SU-DHL-6 (cell line): ENCODE measurements around the gene BCO1.

ENCODE experiments used
- H2AFZ ChIP-seq: fragments of 200-600 bp; sonication (generic); 2 replicates; pipeline ENCODE4 v1.6.1; 2014; ENCODE audit warnings: low read depth, mild to moderate bottlenecking, moderate library complexity, mixed read lengths, antibody characterized with exemption, low read length; ENCODE audit not compliant: severe bottlenecking
- H3F3A ChIP-seq: fragments of 200-600 bp; shearing (Covaris generic); 2 replicates; pipeline ENCODE4 v1.6.0; 2016; ENCODE audit warnings: antibody characterized with exemption, mild to moderate bottlenecking; ENCODE audit not compliant: insufficient read depth
- H3K27ac ChIP-seq: fragments of 200-600 bp; sonication (generic); 2 replicates; pipeline ENCODE4 v1.5.1; 2016; ENCODE audit warnings: low read depth, mild to moderate bottlenecking, low read length, moderate library complexity, mixed read lengths
- H3K27me3 ChIP-seq: fragments of 200-600 bp; sonication (generic), shearing (Covaris generic); 2 replicates; pipeline ENCODE4 v1.6.0; 2014; ENCODE audit warnings: mild to moderate bottlenecking, low read length
- H3K36me3 ChIP-seq: fragments of 200-600 bp; sonication (generic); 2 replicates; pipeline ENCODE4 v1.6.1; 2014; ENCODE audit warnings: mild to moderate bottlenecking, low read length, mixed read lengths
- H3K4me2 ChIP-seq: fragments of 300-600, 200-600 bp; shearing (Covaris generic), sonication (generic); 2 replicates; pipeline ENCODE4 v1.6.0; 2014; ENCODE audit warnings: low read length, low read depth, mild to moderate bottlenecking; ENCODE audit not compliant: poor library complexity, severe bottlenecking
- H3K4me3 ChIP-seq: fragments of 200-600 bp; sonication (generic); 2 replicates; pipeline ENCODE4 v1.5.1; 2014; ENCODE audit warnings: antibody characterized with exemption, low read length, mild to moderate bottlenecking, mixed read lengths; ENCODE audit not compliant: insufficient read depth, poor library complexity, severe bottlenecking
- H3K79me2 ChIP-seq: fragments of 200-600 bp; sonication (generic); 2 replicates; pipeline ENCODE4 v1.6.1; 2014; ENCODE audit warnings: mild to moderate bottlenecking, low read length, moderate library complexity; ENCODE audit not compliant: insufficient read depth
- H3K9ac ChIP-seq: fragments of 200-600 bp; sonication (generic); 2 replicates; pipeline ENCODE4 v1.7.0; 2014; ENCODE audit warnings: mild to moderate bottlenecking, low read length
- H3K9me2 ChIP-seq: fragments of 200-600 bp; sonication (generic); replicated peaks from 2 replicates; pipeline ENCODE4 v1.6.1; 2014; ENCODE audit warnings: low read length; ENCODE audit not compliant: insufficient read depth
- H3K9me3 ChIP-seq: fragments of 200-600 bp; sonication (generic); 2 replicates; pipeline ENCODE4 v1.6.1; 2014; ENCODE audit warnings: low read length, mixed read lengths; ENCODE audit not compliant: insufficient read depth
- H4K20me1 ChIP-seq: fragments of 200-600 bp; sonication (generic); 2 replicates; pipeline ENCODE4 v1.6.1; 2014; ENCODE audit warnings: low read depth, mild to moderate bottlenecking, antibody characterized with exemption, low read length, moderate library complexity, mixed read lengths
- EZH2phosphoT487 ChIP-seq: fragments of 200-600 bp; sonication (generic), shearing (Covaris generic); conservative IDR thresholded peaks from 2 replicates; pipeline ENCODE4 v1.6.1; 2018; ENCODE audit warnings: mild to moderate bottlenecking, antibody characterized with exemption, low read length, moderate library complexity, mixed read lengths
- TF ChIP-seq, protein P1 (sequence below): fragments of 200-600 bp; sonication (generic); IDR thresholded peaks from one replicate; pipeline ENCODE4 v1.5.1; 2017; ENCODE audit warnings: antibody characterized with exemption, mild to moderate bottlenecking, low read length, moderate library complexity; ENCODE audit not compliant: insufficient read depth, poor library complexity, severe bottlenecking

The BCO1 gene

DNA sequence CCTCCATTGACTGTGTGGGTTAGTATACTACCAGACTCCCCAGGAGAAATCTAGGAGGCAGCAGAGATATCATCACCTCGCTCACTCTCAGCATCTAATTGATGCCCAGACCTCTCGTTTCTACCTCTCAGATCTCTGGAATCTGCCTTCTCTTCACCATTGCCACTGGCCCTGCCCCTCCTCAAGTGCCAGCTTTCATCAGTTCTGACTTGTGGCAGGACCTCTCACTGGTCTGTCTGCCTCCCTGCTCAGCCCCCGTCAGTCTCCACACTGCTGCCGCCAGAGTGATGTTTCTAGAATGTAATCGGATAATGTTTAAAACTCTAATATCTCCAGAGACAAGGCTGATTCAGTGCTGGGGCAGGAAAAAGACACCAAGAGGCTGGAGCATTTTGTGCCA is 91.5 kb downstream of the BCO1 start:
- H3K36me3 ChIP-seq, result no peaks in the 10 kb centered on the region
- TF ChIP-seq, protein P1, sequence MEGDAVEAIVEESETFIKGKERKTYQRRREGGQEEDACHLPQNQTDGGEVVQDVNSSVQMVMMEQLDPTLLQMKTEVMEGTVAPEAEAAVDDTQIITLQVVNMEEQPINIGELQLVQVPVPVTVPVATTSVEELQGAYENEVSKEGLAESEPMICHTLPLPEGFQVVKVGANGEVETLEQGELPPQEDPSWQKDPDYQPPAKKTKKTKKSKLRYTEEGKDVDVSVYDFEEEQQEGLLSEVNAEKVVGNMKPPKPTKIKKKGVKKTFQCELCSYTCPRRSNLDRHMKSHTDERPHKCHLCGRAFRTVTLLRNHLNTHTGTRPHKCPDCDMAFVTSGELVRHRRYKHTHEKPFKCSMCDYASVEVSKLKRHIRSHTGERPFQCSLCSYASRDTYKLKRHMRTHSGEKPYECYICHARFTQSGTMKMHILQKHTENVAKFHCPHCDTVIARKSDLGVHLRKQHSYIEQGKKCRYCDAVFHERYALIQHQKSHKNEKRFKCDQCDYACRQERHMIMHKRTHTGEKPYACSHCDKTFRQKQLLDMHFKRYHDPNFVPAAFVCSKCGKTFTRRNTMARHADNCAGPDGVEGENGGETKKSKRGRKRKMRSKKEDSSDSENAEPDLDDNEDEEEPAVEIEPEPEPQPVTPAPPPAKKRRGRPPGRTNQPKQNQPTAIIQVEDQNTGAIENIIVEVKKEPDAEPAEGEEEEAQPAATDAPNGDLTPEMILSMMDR, result no peak
- no peak for TF ChIP-seq EZH2phosphoT487
- no peaks in the 10 kb centered on the region for H3K27me3 ChIP-seq
- no peak overlapping the region for H3K4me2 ChIP-seq
- no peaks in the 10 kb centered on the region for H3K9me3 ChIP-seq
- no peak overlapping the region for H3K4me3 ChIP-seq
- H3K9me2 ChIP-seq, result no peaks in the 10 kb centered on the region
- no peaks in the 10 kb centered on the region for H3F3A ChIP-seq
- no peak overlapping the region for H2AFZ ChIP-seq
- no peaks in the 10 kb centered on the region for H4K20me1 ChIP-seq
- no peak overlapping the region for H3K9ac ChIP-seq
- no peaks in the 10 kb centered on the region for H3K79me2 ChIP-seq
- no peak overlapping the region for H3K27ac ChIP-seq

DNA sequence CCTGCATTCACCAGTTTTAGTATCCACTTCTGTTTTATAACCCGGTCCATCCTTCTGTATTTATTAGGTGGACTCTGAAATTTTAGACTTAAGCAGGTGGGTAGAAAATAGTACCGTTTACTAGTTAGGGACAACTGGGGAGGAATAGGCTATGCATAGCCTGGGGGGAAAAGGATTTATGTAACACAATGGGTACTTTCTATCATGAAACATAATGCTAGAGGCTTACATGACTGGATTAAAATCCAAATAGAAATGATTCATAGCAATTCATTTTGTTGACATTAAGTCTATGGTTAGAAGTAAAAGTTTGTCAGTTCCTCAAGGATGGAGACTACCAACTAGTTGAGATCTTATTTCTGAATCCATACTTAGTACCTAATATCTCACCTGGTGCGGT is 94.9 kb downstream of the BCO1 start:
- no peak for TF ChIP-seq EZH2phosphoT487
- TF ChIP-seq, protein P1, result no peak
- no peaks in the 10 kb centered on the region; the same call in 1 of the 2 replicates for H4K20me1 ChIP-seq
- no peaks in the 10 kb centered on the region for H3F3A ChIP-seq

GRCh38 chr16:81335669-81336068 is 97.2 kb downstream of the BCO1 start:
- Histone ChIP-seq H4K20me1 (no peaks in the 10 kb centered on the region; the same call in 1 of the 2 replicates), H3K4me2 (no peak overlapping the region)
- TF ChIP-seq, protein P1, result no peak
- no peak for TF ChIP-seq EZH2phosphoT487

More for the DNA sequence above, 94.9 kb downstream of the BCO1 start:
- H3K9me3 ChIP-seq, result no peaks in the 10 kb centered on the region
- no peaks in the 10 kb centered on the region for H3K79me2 ChIP-seq
- no peak overlapping the region for H3K4me2 ChIP-seq
- no peaks in the 10 kb centered on the region for H3K36me3 ChIP-seq
- no peak overlapping the region for H3K27ac ChIP-seq
- no peaks in the 10 kb centered on the region for H3K27me3 ChIP-seq
- H3K9ac ChIP-seq, result no peak overlapping the region
- no peak overlapping the region for H2AFZ ChIP-seq
- no peak overlapping the region for H3K4me3 ChIP-seq
- H3K9me2 ChIP-seq, result no peaks in the 10 kb centered on the region

More at GRCh38 chr16:81335669-81336068, 97.2 kb downstream of the BCO1 start:
- H3K4me3 ChIP-seq, result no peak overlapping the region
- H2AFZ ChIP-seq, result no peak overlapping the region
- H3K9me3 ChIP-seq, result no peaks in the 10 kb centered on the region
- no peaks in the 10 kb centered on the region for H3K79me2 ChIP-seq
- H3K27ac ChIP-seq, result no peak overlapping the region
- H3K9ac ChIP-seq, result no peak overlapping the region
- H3K36me3 ChIP-seq, result no peaks in the 10 kb centered on the region
- no peaks in the 10 kb centered on the region for H3K9me2 ChIP-seq
- no peaks in the 10 kb centered on the region for H3K27me3 ChIP-seq
- H3F3A ChIP-seq, result no peaks in the 10 kb centered on the region
